HG02763 (cell line): ENCODE measurements around the gene CD96.
"Not testable (repeated sequence)": the region's sequence is repeated elsewhere in the genome, so short reads cannot be mapped to it uniquely, and the experiment has no call there.

Source experiments
- ATAC-seq: cut with Tn5 transposase; IDR thresholded peaks from one replicate; pipeline ENCODE4 v1.9.1; 2021; ENCODE audit warnings: mild to moderate bottlenecking, moderate library complexity; ENCODE audit not compliant: unreplicated experiment

Gene CD96

DNA sequence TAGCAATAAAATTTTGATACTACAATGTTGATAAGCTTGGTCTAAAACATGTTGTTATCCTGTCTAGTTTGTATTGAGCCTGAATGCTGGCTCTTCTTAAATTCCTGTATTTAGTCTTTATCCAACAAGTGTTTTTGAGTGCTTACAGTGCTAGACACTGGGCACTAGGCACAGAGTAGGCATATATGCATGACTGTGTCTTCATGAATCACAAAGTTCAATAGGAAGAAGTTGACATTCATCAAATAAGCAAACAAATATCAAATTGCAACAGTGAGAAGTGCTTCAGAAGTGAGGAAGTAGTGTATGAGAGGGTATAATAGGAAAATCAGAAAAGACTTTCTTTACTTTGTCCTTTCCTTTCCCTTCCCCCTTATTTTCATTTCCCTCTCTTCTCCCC, 6.8 kb downstream of the CD96 start:
- no peak for ATAC-seq

DNA sequence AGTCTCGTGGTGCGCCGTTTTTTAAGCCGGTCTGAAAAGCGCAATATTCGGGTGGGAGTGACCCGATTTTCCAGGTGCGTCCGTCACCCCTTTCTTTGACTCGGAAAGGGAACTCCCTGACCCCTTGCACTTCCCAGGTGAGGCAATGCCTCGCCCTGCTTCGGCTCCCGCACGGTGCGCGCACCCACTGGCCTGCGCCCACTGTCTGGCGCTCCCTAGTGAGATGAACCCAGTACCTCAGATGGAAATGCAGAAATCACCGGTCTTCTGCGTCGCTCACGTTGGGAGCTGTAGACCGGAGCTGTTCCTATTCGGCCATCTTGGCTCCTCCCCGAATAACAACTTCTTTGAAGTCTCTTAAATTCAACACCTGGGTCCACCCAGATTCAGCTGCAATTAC, 19.9 kb downstream of the CD96 start:
- ATAC-seq, result not testable (repeated sequence)

DNA sequence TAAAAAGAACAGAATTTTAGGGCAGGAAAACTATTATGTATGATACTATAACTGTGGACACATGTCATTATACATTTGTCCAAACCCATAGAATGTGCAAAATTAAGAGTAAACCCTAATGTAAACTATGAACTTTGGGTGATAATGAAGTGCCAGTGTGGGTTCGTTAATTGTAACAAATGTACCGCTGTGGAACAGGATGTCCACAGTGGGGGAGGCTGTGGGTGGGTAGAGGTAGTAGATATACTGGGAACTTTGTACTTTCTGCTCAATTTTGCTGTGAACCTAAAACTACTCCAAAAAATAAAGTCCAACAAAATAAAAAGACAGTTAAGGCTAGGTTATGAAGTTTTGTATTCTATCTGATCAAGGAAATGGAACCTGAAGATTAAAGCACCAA, 24.8 kb downstream of the CD96 start:
- no peak for ATAC-seq

DNA sequence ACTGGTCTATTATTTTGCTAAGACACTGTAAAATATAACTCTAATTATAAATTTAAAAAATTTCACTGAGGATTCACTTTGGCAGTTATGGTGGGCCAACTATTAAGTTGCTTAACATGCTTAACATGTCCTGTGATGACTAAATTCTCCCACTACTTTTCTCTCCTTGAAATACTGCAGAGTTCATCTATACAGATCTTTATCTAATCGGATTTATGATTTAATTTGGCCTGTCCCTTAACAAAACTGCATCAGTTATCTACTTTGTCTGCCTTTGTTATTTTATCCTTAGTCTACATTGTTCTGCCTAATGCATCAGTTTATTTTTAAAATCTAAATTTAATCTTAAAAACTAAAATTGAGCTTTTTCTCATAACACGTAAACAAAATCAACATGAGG, 26.4 kb downstream of the CD96 start:
- ATAC-seq, result no peak

DNA sequence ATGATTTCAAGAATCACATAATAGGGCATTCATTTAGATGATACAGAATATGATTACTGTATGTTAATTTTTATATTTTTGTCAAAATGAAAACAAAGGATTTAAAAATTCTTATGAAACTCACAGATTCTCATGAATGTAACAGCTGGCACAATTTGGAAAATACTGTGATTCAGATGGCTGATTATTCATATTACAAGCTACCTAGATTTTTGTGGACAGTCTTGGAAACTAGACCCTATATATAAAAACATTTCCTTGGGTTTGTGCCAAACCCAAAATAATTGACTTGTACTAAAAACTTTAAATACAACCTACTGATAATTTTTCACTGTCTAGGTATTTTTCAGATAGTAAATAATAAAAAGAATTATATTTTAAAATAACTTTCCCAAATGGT, 26.9 kb downstream of the CD96 start:
- ATAC-seq, result no peak

DNA sequence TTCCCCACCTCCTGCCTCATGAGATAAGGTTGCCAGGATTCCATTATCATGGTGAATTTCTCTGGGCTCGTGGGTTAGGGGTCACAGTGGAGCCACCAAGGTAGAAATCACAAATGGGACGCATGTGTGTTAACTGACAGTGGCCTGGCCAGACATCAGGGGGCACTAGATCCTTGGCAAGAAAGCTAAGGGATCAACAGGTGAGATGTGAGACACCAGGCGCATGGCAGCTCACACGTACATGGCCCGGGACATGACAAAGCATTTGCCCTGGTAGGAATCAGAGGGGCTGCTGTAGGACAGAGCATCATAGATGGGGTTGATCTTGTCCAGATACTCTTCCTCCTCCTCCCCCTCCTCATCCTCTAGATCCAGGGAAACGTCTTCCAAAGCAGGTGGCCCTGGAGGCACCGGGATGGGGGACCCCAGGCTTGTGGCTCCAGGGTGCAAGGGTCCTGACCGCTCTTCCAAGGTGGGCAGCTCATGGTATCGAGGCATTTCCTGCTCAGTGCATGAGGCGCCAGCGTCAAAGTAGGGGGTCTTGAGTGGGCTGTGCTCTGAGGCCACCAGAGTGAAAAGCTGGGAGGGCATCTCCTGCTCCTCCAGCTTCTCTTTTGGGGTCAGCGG, 28.5 kb downstream of the CD96 start:
- ATAC-seq, result no peak

DNA sequence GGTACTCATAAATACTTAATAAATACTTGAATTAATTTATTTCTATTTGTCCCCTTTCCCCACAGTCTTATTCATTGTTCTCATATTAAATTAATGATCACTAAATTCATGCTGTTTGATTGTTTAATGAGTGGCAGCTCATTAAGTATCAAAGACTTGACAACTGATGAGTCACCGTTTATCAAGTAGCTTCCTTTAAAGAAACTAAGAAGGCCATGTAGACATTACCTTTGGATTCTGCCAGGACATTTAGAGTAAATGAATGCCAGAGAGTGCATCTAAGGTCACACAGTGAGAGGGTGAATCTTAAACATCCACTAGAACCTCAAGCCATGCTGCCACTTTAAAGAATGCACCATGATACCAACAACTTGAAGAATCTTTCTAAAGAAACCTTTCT, 29.3 kb downstream of the CD96 start:
- ATAC-seq, result no peak

DNA sequence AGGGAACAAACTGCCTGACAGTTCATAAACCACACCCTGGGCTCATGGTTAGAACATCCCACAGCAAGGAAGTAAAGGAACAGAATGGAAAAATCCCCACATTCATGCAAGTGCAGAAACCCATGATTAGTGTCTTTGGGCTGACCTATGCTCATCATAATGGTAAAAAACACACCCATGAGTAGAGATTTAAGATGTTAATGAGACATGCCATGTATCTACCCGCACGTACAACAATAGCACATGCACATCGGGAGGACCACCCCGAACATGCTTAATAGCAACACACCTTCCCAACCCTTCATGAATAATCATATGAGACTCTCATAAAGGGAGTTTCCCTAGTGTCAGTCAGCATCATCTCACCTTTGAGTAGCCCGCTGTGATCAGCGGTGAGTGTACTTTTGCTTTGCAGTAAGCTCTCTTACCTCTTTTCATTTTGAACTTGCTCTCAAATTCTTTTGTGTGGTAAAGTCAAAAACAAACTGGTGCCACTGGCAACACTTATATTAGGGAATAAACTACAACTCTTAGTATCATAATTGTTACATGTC, 30.0 kb downstream of the CD96 start:
- ATAC-seq, result no peak

DNA sequence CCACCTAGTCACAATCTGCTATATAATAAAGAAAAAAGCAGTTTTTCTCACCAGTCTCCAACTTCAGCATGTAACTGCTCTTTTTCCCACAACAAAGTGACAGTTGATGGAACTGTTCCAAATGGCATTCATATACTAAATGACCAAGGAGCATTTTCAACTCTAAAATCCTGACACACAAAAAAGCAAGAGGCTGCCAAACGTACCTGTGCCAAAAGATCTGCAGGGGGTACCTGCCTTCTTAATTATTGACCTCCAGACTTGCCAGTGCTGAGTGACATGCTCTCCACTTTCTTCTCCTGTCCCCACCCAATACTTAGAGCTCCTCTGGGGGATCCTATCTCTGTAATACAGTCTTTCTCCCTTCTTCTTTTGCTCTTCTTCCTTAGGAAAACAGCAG, 35.1 kb downstream of the CD96 start:
- no peak for ATAC-seq

DNA sequence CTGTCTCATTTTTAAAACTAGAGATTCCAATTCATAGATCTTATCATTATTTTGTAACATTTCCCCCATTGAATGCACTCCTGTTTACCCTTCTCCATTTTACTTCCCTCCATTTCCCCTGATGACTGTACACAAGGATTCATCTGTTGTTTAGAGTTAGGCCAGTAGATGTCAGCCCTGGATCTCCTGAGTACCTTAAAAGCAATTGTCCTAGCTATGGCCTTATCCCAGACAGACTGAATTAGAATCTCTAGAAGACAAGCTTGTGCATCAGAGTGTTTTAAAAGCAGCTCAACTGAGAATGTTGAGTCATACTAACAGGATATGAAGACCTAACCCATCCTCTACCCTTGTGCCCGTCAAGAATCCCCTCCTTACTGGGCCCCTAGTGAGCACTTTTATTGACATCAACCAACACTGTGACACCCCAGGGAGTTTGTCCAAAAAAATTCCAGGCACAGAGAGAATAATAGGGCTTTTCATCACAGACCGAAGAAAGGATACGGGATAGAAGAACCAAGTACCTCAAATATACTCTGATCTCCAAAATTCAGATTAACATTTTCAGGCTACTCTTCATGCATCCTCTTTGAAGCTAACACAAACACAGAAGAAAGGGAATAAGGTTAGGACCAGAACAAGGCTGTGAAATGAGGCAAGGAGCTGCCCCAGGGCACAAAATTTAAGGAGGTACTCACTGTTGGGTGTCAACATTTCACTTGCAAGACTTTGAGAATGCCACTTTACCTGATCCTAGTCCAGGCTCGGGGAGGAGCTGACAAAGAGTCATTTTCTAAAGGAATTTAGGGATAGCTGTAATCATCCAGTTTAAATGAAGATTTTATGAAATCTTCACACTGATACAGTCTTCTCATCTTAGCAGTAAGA, 36.0 kb downstream of the CD96 start:
- peak; percentile 93 for ATAC-seq

DNA sequence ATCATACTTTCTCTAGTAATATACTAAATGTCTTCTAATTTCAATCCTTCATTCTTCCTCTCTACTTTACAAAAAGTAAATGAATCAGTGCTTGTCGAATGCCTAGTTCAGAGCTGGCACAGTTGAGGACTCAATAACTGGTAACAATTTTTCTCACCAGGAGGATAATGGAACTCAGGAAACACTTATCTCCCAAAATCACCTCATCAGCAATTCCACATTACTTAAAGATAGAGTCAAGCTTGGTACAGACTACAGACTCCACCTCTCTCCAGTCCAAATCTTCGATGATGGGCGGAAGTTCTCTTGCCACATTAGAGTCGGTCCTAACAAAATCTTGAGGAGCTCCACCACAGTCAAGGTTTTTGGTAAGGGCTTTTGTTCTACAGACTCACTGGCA, 36.9 kb downstream of the CD96 start:
- no peak for ATAC-seq

DNA sequence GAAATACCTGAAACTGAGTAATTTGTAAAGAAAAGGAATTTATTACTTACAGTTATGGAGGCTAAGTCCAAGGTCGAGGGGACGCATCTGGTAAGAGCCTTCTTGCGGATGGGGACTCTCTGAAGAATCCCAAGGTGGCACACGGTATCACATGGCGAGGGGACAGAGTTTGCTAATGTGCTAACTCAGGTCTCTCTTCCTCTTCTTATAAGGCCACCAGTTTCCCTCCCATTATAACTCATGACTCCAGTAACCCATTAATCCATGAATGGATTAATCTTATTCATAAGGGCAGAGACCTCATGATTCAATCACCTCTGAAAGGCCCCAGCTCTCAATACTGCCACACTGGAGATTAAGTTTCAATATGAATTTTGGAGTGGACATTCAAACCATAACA, 37.5 kb downstream of the CD96 start:
- ATAC-seq, result no peak

DNA sequence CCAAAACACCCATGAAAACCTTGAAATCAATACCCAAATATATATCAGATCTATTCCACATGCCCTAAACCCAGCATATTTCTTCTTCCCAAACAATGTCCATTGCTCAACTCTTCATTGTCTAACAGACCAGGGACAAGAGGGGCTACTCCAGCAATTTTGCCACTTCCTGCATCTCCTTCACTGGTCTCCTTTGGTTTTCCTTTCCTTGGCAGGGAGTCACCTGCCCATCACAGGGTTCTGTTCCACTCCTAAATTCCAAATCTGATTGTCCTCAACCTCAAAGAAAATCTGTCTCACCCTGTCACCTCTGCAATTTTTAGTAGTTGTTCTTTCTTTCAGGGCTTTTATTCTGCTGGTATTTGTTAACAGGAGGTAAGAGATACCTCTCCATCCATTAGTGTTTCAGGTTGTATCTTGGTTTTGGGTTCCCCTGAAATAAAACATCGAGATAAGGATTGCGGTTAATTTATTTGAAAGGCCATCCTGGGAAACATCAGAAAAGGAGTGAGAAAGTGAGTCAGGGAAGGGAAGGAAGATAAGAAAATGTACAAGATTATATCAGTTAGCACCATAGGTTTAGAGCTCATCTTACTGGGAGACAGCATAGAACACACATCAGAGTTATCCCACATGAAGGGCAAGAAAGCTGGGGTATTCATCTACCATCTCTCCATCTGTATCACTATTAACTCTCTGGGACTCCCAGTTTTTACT, 39.6 kb downstream of the CD96 start:
- ATAC-seq, result no peak

DNA sequence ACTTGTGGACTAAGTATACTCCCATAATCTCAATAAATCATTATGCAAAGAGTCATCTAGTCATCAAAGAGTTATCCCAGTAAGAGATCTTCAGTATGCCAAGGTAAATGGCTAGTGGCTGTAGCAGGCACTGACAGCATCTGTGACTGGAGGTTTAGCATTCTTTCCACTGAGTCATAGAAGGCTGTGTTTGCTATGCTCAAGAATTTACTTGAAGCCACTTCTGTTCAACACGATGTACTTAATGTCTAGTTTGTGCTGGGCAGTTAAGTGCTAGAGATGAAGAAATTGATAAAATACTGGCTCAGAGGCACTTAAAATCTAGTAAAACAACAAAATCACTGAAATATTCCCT, 40.1 kb downstream of the CD96 start:
- ATAC-seq, result no peak

DNA sequence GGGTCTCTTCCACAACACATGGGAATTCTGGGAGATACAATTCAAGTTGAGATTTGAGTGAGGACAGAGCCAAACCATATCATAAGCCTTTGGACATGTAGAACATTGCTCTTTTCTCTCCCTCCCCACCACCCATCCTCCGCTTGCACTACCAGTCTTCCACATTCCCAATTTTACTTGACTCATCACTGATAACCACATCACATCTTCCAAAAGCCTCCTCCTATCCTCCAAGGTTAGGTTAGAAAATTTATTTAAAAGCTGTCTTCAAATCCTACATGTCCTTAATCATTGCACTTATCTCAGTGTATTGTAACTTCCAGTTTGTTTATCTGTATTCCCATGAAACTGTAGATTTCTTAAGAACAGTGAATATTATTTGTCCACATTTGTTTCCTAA, 42.7 kb downstream of the CD96 start:
- ATAC-seq, result no peak

DNA sequence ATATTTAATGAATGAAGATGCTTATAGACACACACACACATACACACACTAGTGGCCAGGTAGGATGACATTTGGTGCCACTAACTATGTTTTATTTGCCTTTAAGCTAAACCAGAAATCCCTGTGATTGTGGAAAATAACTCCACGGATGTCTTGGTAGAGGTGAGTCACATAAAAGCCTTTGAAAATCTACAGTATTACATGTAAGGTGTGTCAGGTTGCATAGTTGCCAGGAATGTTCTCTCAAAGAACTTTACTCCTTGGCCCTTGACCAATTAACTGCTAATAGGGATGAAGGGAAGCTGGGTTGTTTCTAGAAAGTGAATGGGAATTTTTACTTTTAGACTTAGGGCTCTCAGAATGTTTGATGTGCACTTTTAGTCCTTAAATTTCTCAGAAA, 43.2 kb downstream of the CD96 start:
- no peak for ATAC-seq

DNA sequence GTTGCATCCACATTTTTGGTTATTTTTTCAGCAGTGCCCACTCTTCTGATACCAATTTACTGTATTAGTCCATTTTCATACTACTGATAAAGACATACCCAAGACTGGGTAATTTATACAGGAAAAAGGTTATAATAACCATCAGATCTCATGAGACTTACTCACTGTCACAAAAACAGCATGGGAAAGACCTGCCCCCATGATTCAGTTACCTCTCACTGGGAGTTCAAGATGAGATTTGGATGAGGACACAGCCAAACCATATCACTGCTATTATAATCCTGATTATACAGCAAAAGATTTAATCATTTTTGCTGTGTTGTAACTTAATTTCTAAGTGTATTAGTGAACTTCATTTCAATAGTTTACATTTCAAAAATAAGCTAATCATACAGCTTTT, 46.5 kb downstream of the CD96 start:
- ATAC-seq, result no peak

DNA sequence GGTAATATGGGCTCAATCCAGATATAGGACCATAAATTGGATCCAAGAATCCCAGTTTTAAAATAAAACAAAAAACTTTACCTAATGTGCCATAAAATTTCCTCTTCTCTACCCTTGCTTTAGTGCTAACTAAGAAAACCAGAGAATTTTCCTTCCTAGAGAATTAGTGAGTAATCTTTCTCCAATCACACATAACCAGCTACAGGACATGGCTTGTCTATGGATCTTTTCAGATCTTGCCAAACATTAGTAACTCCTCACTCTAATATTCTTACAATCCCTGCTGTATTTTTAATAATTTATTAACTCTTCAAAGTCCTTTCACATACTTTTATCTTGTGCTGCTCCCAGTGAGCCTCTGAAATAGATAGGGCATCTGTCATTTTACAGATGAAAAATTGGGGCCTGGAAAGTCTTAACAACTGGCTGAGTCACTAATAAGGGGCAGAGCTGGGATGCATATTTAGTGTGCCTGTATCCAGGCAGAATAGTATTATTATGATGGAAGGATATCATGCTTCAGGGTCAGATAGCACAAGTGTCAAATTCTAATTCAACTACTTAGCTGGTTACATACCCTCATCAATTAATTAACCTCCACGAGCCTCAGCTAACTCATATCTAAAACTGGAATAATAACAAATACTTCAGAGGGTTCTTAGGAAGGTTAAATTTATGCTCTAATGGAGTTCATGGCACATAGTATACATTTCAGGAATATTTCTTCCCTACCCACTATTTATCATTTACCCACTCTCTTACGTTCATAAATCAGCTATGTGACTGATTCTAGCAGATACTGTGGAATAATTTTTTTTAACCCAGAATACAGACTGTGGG, 47.5 kb downstream of the CD96 start:
- no peak for ATAC-seq

DNA sequence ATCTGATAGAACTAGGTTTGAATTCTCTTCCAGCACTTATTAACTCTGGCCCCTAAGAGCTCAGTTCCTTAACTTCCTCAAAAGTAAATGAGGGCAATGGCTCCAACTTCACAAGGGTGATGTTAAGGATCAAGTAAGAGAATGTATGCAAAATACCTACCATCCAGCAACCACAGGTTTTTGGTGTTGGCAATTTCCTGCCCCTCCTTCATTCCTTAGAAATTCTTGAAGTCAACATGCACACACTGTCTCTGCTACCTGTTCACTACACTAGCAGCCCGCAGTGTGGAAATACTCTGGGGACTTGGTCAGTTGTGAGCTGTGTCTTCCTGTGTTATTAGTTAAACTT, 48.1 kb downstream of the CD96 start:
- ATAC-seq, result no peak

DNA sequence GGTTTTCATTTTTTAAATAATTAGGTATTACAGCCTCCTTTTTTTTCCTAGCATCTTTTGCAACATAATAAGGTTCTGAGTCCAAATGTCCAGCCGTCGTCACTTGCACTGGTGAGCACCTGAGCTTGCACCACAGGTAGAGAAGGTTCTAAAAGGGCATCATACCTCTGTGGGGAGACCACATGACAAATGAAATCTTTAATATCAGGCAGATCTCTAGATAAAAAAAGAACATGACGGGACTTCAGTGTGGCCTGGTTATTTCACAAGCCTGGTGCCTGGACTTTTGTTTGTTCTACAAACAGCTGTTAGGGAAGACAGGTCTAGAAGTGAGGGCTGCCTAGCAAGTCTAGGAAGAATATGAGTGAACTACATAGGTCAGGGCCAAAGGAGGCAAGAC, 49.6 kb downstream of the CD96 start:
- no peak for ATAC-seq

DNA sequence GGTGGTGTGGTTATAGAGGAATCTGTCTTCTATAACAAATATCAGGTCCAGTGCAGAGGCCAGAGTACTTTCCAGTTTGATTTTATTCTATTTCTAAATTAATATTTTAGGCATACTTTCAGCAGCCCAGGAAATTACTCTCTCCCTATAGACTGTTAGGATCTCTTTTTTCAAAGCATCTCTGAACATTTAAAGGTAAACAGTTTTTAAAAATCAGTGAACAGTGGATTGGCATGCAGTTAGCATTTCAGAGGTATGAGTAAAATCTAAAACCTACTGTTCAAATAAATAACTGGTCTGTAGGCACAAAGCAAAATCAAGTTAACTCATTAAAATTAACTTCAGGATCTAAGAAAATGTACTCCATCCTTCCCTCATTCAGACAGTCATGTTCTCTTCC, 50.1 kb downstream of the CD96 start:
- ATAC-seq, result no peak
